Measurements from ENCODE around the gene DSCAML1. TPM values are rescaled to one million over a fixed set of nuclear protein-coding genes. Genes with fewer than 3 reads are reported as not detected.

DSCAML1 gene
- total RNA-seq, 1 donor from 2014 or later, result 0.89 TPM

DNA sequence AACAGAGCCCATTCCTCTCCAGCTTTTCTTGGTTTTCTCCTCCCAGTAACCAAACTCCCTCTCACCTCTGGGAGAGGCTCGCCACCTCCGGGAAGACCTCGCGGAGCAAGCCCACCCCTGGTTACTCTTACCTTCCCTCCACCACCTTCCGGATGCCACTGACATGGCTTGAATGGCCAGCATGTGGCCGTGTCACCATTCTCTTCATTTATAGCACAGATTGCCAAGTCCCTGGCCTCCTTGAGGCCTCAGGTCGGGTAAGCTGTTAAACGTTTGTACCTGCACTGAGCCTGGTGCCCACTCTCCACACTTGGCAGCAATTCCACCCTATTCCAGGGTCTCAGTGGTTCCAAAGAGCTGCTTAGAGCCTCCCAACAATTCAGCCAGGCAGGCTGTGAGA lies 35.5 kb upstream of the DSCAML1 start:
- no peak for DNase-seq

DNA sequence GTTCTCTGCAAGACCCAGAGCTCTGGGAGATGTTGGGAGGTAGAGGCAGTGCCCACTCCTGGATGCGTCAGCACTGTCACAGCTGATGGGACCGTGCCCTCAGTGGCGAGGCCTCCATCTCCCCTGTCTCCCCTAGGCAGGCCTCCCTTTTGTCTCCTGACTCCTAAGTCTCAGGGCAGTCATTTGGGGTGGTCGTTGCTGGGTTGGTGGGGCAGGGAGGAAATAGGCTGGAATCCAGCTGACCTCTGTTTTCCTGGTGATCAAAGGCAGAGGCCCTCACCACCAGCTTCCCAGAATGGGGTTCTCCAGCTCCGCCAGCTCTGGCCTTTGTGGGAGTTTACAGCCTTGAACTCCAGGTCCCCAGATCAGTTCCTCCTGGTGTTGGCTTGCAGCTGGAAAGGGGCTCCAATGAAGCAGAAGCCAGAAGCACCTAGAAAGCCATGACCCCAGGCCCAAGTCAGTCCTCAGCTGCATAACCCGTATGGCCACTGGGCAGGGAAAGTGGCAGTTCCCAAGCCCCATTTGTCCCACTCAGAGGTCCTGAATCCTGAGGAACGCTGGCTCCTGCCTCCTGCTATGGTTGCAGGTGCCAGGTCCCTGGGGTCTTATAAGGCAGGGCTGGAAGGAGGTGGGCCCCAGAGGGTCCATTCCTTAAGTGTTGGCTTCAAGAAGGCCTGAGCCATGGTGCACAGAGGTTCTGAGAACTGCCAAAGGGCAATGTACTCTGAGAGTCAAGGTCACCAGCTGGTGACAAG lies 34.8 kb upstream of the DSCAML1 start:
- no peak for DNase-seq

DNA sequence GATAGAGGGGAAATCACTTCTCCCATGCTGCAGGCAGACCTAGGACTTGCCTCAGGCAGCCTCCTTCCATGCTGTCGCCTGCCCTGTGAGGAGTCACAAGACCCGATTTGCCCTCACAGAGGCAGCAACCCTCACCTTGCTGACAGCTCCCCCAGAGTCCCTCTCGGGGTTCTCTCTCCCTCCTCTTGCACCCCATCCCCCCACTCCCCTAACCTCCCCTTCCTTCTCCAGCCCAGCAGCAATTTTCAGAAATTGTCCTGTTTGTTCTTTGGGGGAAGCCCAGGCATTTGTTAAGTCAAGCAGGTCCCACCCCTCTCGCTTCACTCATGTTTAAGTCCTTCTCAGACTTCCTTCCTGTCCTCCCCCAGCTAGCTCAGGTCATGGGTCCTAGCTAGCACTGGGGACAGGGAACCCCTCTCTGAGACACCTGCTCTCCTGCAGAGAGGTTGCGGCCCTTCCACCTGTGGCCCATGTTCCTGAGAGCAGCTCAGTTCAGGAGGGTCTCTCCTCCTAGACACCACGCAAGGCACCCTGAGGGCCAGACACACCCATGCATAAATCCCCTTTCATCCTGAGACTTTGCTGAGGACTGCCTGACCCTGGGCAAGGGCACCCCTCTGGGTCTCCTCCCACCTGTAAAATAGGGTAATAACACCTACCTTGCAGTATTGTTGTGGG lies 33.8 kb upstream of the DSCAML1 start:
- no peak for DNase-seq

- DNase-seq, result no peak
Measured at GRCh38 chr11:117830072-117830471, 33.1 kb upstream of the DSCAML1 start.

DNA sequence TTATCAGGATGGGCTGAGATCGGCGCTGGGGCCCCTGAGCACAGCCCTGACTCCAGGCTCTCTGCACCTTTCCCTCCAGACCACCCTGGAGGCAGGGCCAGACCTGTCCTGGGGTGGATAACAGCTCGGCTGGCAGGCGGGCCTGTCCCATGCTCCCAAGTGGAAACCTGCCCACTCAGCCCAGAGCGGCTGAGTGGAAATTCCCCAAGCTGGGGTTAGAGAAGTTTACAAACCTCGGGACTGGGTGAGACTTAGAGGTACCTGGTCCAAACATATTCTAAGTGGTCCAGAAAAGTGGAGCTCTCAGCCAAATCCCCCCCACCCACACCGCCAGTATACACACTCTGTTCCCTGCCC lies 32.3 kb upstream of the DSCAML1 start:
- no peak for DNase-seq

DNA sequence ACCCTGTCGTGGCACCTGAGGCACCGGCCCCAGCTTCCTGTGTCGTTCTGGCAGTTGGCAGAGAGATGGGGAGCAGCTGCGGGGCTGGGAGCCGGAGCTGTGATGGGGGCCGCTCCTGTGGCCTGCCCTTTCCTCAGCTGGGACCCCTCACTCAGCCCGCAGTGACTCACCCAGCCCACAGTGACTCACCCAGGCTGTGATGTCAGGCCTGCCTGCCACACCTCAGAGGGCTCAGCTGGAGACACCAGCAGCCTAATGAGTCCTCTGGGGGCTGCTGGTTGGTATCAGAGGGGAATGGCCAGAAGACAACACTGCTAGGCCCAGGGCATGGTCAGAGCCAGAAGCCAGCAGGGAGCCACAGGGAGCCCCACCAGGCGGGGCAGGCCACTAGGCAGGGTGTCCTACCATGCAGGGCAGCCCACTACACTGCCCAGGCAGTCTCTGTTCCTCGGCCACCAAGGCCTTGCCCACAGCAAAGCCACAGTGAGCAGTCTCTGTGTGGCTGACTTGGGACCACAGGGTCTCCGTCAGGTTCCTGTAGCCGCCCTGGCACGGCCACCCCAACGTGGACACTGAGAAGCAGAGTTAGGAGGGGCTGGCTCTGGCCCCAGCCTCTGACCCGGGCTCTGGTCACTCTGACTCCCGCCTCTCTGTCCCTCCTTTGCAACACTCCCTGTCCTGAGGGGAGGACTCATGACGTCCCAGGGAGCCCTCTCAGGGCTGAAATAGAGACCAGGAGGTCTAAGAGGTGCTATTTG lies 31.8 kb upstream of the DSCAML1 start:
- no peak for DNase-seq

DNA sequence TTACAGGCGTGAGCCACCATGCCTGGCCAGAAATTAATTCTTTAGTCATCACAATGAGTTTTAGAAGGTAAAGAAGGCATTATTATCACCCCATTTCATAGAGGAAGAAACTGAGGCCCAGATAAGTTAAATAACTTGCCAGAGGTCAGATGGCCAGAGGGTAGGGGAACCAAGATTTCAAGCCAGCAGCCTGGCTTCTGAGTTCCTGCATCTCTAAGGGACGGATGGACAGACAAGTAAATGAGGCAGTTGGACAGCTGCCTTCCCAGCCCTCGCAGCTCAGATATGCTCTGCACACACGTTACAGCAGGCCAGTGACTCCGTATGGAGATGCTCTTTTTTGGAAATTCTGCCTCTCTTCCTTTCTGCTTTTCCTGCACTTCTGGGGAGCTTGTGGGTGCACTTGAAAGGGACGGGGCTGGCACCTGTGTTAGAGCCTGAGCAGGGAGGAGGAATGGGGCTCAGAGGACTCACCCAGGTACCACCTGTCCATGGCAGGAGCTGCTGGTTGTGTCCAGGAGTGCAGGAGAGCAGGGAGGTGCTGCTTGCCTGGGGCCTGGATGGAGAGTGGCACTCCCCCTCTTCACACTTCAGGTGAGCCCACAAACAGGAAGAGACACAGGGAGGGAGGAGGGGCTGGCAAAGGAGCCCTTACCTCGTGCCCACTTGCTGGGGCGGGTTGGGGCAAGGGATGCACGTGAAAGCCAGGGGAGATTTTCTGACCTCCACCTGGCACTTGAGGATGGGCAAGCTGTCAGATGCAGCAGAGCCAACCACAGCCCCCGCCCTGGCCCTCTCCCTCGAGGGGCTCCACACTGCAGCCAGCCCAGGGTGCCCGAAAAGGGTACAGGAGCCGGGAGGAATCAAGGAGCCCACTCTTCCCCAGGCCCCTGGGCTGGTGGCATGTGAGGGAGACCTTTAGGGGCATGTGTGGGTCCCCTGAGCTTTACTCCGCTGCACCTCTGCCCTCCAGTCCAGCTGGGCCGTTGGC lies 30.8 kb upstream of the DSCAML1 start:
- DNase-seq, result no peak

GRCh38 chr11:117826832-117827231 lies 29.8 kb upstream of the DSCAML1 start:
- DNase-seq, result no peak

- DNase-seq, result no peak
Measured at GRCh38 chr11:117826190-117826570, 29.2 kb upstream of the DSCAML1 start.

- no peak for DNase-seq
Measured at GRCh38 chr11:117825538-117826189, 28.6 kb upstream of the DSCAML1 start.

- DNase-seq, result no peak
Measured at GRCh38 chr11:117824571-117825537, 27.8 kb upstream of the DSCAML1 start, which contains the start of gene FXYD2. FXYD2 (minus strand) TSS chr11:117824744; CDS start chr11:117824678, 66 bp downstream.

- peak; percentile 21 for DNase-seq
Measured at GRCh38 chr11:117823946-117824420, 27.0 kb upstream of the DSCAML1 start.

- DNase-seq, result no peak
Measured at GRCh38 chr11:117823294-117823945, 26.4 kb upstream of the DSCAML1 start.

DNA sequence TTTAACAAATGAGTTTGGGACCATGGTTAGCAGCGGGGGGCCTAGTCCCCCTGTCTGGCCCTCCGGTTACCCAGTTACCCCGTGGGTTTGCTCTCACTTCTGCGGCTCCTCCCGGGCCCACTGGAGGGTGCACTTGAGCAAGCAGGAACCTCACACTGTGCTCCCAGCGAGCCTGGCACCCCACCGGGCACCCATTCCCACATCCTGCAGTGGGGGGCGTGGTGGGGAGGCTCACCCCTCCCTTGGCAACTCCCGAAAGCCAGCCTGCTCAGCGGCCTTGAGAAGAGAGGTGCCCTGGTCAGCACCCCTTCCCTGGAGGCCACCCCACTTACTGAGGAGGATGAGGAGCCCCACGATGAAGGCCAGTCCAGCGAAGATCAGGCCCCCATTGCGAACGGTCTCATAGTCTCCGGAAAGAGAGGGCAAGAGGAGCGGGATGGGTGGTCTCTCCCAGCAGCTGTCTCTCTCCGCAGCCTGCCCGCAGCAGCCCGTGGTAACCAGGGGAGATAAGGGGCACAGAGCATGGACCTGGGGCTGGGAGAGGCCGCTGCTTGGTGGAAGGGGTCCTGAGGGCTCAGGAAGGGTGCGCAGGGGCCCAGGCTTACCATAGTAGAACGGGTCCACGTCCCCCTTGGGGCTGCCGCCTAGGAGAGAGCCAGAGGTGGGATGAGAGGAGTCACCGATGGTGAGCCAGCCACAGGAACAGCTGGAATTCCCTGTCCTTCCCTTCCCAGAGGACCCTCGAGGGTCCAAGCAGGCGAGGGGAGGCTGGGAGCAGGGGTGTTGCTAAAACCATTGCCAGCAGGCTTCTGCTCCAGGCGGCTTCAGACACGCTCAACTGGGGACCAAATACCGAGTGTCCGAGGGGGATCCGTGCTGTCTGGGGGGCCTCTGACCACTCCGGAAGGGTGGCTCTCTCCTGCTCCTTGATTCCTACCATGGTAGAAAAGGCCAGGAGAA lies 25.3 kb upstream of the DSCAML1 start:
- no peak for DNase-seq

GRCh38 chr11:117821431-117821830 lies 24.4 kb upstream of the DSCAML1 start:
- DNase-seq, result no peak

GRCh38 chr11:117820516-117820915 lies 23.5 kb upstream of the DSCAML1 start:
- DNase-seq, result no peak

- DNase-seq, result no peak
Measured at GRCh38 chr11:117820071-117820470, 23.1 kb upstream of the DSCAML1 start.

Data from skin of body (tissue), 2 donors.